ENCODE data around the gene RRBP1. TPM values are rescaled to one million over a fixed set of nuclear protein-coding genes. Genes with fewer than 3 reads are reported as not detected.

The RRBP1 gene
- total RNA-seq, 2 donors from 2014 or later, result 52.0 to 57.7 TPM

DNA sequence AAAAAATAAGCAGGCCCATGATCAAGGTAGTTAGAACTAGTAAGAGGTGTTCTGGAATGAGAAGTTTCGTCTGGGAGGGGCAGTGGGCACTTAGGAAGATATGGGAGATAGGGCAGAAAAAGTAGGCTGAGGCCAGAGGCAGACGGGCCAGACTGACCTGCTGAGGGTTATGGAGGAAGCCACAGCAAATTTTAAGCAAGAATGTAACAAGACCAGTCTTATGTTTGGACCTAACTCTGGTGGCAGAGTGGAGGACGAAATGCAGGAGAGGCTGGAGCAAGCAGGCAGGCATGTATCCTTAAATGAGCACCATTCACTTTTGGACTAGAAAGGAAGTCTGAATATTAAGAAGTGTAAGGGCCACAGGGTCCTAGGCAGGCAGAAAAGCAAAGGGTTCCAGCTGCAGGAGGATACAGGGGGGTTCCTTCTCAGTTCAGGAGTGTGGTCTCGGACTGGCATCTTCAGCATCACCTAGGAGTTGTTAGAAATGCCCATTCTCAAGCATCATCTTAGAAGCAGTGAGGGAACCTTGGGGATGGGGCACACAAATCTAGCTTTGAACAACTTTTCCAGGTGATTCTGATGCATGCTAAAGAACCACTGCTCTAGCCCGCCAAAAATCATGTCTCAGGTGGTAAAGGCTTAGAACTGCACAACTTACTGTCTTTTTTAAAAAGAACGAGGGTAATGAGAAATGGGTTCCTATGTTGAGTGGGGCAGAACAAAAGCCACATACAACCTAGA is 113.8 kb downstream of the RRBP1 start:
- DNase-seq (ENCODE audit: low spot score), result no peak
- H3K27ac ChIP-seq, result peak overlapping the region; percentile 99
- H3K9me3 ChIP-seq, result no peaks in the 10 kb centered on the region
- peaks cover 0 to 39% of the 10 kb centered on the region in 2 donors for H3K4me1 ChIP-seq
- H3K36me3 ChIP-seq, result no peaks in the 10 kb centered on the region
- peak overlapping the region; percentile 87 to 97 for H3K4me3 ChIP-seq
- TF ChIP-seq, protein P1, sequence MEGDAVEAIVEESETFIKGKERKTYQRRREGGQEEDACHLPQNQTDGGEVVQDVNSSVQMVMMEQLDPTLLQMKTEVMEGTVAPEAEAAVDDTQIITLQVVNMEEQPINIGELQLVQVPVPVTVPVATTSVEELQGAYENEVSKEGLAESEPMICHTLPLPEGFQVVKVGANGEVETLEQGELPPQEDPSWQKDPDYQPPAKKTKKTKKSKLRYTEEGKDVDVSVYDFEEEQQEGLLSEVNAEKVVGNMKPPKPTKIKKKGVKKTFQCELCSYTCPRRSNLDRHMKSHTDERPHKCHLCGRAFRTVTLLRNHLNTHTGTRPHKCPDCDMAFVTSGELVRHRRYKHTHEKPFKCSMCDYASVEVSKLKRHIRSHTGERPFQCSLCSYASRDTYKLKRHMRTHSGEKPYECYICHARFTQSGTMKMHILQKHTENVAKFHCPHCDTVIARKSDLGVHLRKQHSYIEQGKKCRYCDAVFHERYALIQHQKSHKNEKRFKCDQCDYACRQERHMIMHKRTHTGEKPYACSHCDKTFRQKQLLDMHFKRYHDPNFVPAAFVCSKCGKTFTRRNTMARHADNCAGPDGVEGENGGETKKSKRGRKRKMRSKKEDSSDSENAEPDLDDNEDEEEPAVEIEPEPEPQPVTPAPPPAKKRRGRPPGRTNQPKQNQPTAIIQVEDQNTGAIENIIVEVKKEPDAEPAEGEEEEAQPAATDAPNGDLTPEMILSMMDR (IDR thresholded peaks at IDR 0.05), result no peak
- H3K27me3 ChIP-seq, result no peaks in the 10 kb centered on the region

DNA sequence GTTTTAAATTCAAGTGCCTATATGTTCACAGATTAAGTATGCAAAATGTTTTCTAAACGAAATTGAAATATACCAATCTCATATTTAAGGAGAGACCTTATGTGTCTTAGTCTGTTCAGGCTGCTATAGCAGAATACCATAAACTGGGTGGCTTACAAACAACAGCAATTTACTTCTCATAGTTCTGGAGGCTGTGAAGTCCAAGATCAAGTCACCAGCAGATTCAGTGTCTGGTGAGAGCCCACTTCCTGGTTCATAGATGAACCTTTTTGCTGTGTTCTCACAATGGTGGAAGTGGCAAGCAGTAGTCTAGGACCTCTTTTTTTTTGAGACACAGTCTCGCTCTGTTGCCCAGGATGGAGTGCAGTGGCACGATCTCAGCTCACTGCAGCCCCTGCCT is 115.7 kb downstream of the RRBP1 start:
- H3K9me3 ChIP-seq, result no peaks in the 10 kb centered on the region
- DNase-seq (ENCODE audit: low spot score), result no peak
- no peaks in the 10 kb centered on the region for H3K27me3 ChIP-seq
- TF ChIP-seq, protein P1 (IDR thresholded peaks at IDR 0.05), result no peak
- no peak overlapping the region for H3K27ac ChIP-seq
- peaks cover 0 to 32% of the 10 kb centered on the region in 2 donors for H3K4me1 ChIP-seq
- no peak overlapping the region for H3K4me3 ChIP-seq
- H3K36me3 ChIP-seq, result no peaks in the 10 kb centered on the region

DNA sequence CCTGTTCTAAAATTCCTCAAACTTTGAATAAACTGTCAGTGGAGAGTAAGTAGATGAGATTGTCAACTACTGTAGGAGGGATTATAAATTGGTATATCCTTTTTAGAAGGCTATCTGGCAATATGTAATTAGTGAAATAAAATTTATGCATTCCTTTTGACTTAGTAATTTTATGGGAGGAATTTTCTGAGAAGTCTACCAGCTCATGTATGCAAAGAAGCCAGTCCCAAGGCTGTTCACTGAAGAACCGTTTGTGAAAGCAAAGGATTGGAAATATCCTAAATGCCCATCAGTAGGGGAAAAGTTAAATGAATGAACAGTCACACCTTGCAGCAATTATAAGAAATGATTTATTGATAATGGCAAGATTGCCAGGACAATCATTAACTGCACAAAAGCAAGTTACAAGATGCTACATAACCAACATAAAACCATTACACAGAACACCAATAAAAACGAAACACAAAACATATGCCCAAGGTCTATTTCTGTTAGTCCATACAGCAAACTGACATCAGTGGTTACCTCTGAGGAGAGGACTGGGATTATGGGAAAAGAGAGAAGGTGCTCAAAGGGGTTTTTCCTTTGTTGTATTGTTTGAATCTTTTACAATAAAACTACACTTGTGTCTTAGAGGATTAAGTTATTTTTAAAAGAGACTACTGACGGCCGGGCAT is 116.7 kb downstream of the RRBP1 start:
- Histone ChIP-seq H3K36me3 (no peaks in the 10 kb centered on the region), H3K9me3 (no peaks in the 10 kb centered on the region), H3K4me3 (no peak overlapping the region), H3K27ac (no peak overlapping the region), H3K4me1 (peaks cover 0 to 32% of the 10 kb centered on the region in 2 donors), H3K27me3 (no peaks in the 10 kb centered on the region)
- no peak for DNase-seq (ENCODE audit: low spot score)
- TF ChIP-seq, protein P1 (IDR thresholded peaks at IDR 0.05), result no peak

Other genes starting within 250 kb of the RRBP1 start
- gene BFSP1, start 150.9 kb downstream of the RRBP1 start, total RNA-seq, result 1 to 10 TPM in 1 of 2 donors, under 1 TPM in 1; 0.51 to 1.3 TPM
- 100 to 1,000 TPM; 585 to 760 TPM for gene DSTN, start 112.2 kb downstream of the RRBP1 start, total RNA-seq
- gene BANF2, start 17.7 kb upstream of the RRBP1 start, total RNA-seq, result not detected

All from right atrium auricular region (tissue), 2 donors.